ENCODE data around the gene PPM1N.

GRCh38 chr19:45499196-45500180 is 1.2 kb downstream of the PPM1N start:
- TF ChIP-seq OSR1 (CRISPR knock-in tag; IDR thresholded peaks at IDR 0.05) (no peak), RARB (CRISPR knock-in tag; IDR thresholded peaks at IDR 0.05) (no peak), BACH2 (CRISPR knock-in tag; IDR thresholded peaks at IDR 0.05; ENCODE audit: borderline replicate concordance) (no peak), ZNF565 (CRISPR knock-in tag; conservative IDR thresholded peaks at IDR 0.05; ENCODE audit: low read depth) (no peak), ZNF70 (CRISPR knock-in tag; IDR thresholded peaks at IDR 0.05) (no peak), ESRRG (CRISPR knock-in tag; IDR thresholded peaks at IDR 0.05) (no peak), PATZ1 (CRISPR knock-in tag; IDR thresholded peaks at IDR 0.05; ENCODE audit: borderline replicate concordance) (no peak), CREB5 (CRISPR knock-in tag; IDR thresholded peaks at IDR 0.05; ENCODE audit: low read depth) (no peak), POU6F1 (CRISPR knock-in tag; IDR thresholded peaks at IDR 0.05; ENCODE audit: borderline replicate concordance, low read depth) (no peak), TCF4 (CRISPR knock-in tag; IDR thresholded peaks at IDR 0.05; ENCODE audit: borderline replicate concordance) (no peak), ARNTL (CRISPR knock-in tag; IDR thresholded peaks at IDR 0.05; ENCODE audit: borderline replicate concordance, low read depth) (no peak), TOX (CRISPR knock-in tag; IDR thresholded peaks at IDR 0.05; ENCODE audit: borderline replicate concordance) (no peak), SNAI2 (CRISPR knock-in tag; IDR thresholded peaks at IDR 0.05) (no peak)

Data from SK-N-SH treated with all-trans-retinoic acid at 6 μM for 48 hours (cell line).